ENCODE measurements around the gene ANK2.

GRCh38 chr4:113080050-113080449 lies 30.6 kb downstream of the ANK2 start:
- TF ChIP-seq POLR2A (IDR thresholded peaks at IDR 0.05), result no peak
- no peak for TF ChIP-seq POLR2AphosphoS5 (IDR thresholded peaks at IDR 0.05)
- no peak for TF ChIP-seq CTCF (IDR thresholded peaks at IDR 0.05)
